22Rv1 (cell line): ENCODE results near the gene PTH2R.
"Not testable (repeated sequence)": the region's sequence is repeated elsewhere in the genome, so short reads cannot be mapped to it uniquely, and the experiment has no call there.

Experiments
- CTCF ChIP-seq: fragments of 450-650 bp; IDR thresholded peaks from 2 replicates; pipeline ENCODE4 v1.5.1; 2017; ENCODE audit warnings: mild to moderate bottlenecking
- ZFX ChIP-seq: fragments of 450-650 bp; IDR thresholded peaks from 2 replicates; pipeline ENCODE4 v1.6.1; 2017; ENCODE audit warnings: antibody characterized with exemption, borderline replicate concordance

- not testable (repeated sequence) for TF ChIP-seq CTCF, ZFX
Measured at GRCh38 chr2:208481945-208482344, 75.4 kb downstream of the PTH2R start.
